ENCODE data around the gene CADPS.

DNA sequence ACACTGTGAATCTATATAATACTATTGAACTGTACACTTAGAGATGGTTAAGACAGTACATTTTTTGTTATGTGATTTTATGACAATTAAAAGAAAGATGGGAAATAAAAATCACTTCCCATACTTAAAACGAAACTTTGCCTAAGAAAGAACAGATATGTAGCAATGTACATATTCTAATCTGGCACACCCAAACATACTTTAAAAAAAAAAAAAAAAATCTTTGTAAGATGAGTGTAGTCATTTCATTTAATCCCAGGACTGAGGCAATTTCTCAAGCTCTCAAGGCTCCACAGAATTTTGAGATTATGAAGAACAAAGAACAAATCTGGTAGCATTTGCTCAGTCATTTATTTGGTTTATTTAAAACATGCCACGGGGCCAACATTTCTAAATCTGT lies 461.5 kb downstream of the CADPS start:
- TF ChIP-seq, protein P1, sequence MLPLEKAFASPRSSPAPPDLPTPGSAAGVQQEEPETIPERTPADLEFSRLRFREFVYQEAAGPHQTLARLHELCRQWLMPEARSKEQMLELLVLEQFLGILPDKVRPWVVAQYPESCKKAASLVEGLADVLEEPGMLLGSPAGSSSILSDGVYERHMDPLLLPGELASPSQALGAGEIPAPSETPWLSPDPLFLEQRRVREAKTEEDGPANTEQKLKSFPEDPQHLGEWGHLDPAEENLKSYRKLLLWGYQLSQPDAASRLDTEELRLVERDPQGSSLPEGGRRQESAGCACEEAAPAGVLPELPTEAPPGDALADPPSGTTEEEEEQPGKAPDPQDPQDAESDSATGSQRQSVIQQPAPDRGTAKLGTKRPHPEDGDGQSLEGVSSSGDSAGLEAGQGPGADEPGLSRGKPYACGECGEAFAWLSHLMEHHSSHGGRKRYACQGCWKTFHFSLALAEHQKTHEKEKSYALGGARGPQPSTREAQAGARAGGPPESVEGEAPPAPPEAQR (CRISPR knock-in tag; IDR thresholded peaks at IDR 0.05) = no peak
- TF ChIP-seq CTCF (IDR thresholded peaks at IDR 0.05) (no peak), ZNF219 (CRISPR knock-in tag; IDR thresholded peaks at IDR 0.05; ENCODE audit: borderline replicate concordance) (no peak), TCF7 (CRISPR knock-in tag; IDR thresholded peaks at IDR 0.05; ENCODE audit: low read depth) (no peak), ARID4B (CRISPR knock-in tag; IDR thresholded peaks at IDR 0.05; ENCODE audit: borderline replicate concordance) (no peak), NFE2L1 (CRISPR knock-in tag; IDR thresholded peaks at IDR 0.05) (no peak), IRF2 (CRISPR knock-in tag; IDR thresholded peaks at IDR 0.05; ENCODE audit: borderline replicate concordance, low read depth) (no peak), CREB1 (CRISPR knock-in tag; IDR thresholded peaks at IDR 0.05) (no peak), ZNF121 (CRISPR knock-in tag; IDR thresholded peaks at IDR 0.05) (no peak), FOXP1 (CRISPR knock-in tag; IDR thresholded peaks at IDR 0.05; ENCODE audit: borderline replicate concordance) (no peak), SMAD4 (CRISPR knock-in tag; IDR thresholded peaks at IDR 0.05) (no peak)
- TF ChIP-seq, protein P2, sequence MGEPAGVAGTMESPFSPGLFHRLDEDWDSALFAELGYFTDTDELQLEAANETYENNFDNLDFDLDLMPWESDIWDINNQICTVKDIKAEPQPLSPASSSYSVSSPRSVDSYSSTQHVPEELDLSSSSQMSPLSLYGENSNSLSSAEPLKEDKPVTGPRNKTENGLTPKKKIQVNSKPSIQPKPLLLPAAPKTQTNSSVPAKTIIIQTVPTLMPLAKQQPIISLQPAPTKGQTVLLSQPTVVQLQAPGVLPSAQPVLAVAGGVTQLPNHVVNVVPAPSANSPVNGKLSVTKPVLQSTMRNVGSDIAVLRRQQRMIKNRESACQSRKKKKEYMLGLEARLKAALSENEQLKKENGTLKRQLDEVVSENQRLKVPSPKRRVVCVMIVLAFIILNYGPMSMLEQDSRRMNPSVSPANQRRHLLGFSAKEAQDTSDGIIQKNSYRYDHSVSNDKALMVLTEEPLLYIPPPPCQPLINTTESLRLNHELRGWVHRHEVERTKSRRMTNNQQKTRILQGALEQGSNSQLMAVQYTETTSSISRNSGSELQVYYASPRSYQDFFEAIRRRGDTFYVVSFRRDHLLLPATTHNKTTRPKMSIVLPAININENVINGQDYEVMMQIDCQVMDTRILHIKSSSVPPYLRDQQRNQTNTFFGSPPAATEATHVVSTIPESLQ (CRISPR knock-in tag; IDR thresholded peaks at IDR 0.05) = no peak
